Body of pancreas (tissue), 4 donors: ENCODE measurements around the gene CIAPIN1.

ENCODE experiments used
- POLR2A ChIP-seq, 3 donors: fragments of 450-650 bp; IDR thresholded peaks; one replicate each; pipeline ENCODE4 v1.6.1; 2016; ENCODE audit warnings: antibody characterized with exemption in 3 of 3, mild to moderate bottlenecking in 2 of 3
- TF ChIP-seq, protein P1 (sequence below), 7 experiments: fragments of 450-650 bp in 4 of 7; fragments of 200-600 bp in 3 of 7; sonication (generic) in 3 of 7; IDR thresholded peaks; one replicate each; pipeline ENCODE4 v1.5.1; 2016 to 2019; ENCODE audit warnings: antibody characterized with exemption in 7 of 7

DNA sequence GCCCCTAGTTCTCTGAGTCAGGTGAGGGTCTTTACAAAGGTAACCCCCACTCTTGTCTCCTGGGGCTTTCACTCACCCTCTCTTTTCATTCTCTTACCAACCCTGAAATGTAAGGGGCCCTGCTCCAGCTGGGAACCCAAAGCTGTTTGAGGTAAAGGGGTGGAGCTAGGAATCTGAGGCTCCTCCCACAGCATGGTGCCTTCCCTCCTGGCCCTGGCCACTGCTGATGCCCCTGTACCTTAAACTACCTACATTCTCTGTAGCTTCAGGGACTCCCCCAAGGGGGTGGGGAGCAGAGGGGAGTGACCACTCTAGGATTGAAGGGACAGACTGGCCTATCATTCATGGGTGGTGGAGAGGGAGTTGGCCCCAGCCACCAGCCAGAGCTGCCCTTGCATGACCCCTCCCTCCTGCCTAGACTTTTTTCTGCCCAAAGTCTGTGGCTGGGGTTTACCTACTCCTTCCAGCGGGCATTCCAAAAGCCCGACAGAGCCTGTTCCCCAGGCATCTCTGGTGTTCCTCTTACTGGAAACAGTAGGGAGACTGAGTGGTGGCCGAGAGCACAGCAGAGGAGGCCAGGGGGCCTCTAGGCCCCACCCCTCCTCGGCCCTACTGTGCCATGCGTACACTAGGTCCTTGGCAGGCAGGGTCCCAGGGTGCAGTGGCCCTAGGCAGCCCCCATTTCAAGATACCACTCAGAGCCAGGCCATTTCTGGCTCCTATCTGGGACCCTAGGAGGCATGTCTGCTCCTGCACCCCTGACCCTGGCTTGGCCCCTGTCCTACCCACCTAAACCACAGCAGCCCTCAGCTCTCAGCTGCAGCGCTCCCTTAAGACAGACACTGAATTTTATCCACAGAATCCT is 29.6 kb upstream of the CIAPIN1 start:
- TF ChIP-seq, protein P1, sequence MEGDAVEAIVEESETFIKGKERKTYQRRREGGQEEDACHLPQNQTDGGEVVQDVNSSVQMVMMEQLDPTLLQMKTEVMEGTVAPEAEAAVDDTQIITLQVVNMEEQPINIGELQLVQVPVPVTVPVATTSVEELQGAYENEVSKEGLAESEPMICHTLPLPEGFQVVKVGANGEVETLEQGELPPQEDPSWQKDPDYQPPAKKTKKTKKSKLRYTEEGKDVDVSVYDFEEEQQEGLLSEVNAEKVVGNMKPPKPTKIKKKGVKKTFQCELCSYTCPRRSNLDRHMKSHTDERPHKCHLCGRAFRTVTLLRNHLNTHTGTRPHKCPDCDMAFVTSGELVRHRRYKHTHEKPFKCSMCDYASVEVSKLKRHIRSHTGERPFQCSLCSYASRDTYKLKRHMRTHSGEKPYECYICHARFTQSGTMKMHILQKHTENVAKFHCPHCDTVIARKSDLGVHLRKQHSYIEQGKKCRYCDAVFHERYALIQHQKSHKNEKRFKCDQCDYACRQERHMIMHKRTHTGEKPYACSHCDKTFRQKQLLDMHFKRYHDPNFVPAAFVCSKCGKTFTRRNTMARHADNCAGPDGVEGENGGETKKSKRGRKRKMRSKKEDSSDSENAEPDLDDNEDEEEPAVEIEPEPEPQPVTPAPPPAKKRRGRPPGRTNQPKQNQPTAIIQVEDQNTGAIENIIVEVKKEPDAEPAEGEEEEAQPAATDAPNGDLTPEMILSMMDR (IDR thresholded peaks at IDR 0.05): no peak
- TF ChIP-seq POLR2A (IDR thresholded peaks at IDR 0.05): no peak
